K562 (cell line): ENCODE results near the gene SLC27A4.

Experiments
- CLOCK ChIP-seq: fragments of 250-450 bp; sonication (Bioruptor Pico); IDR thresholded peaks from 2 replicates; pipeline ENCODE4 v1.4.0; 2020; ENCODE audit warnings: mild to moderate bottlenecking, moderate library complexity, borderline replicate concordance
- CTCF ChIP-seq, 3 experiments: IDR thresholded peaks in 2 of 3; conservative IDR thresholded peaks in 1 of 3; 2 replicates each; pipeline ENCODE4 v1.5.1; 2011 to 2012; ENCODE audit warnings: low read length in 3 of 3, mild to moderate bottlenecking in 3 of 3, control low read depth in 2 of 3, improper control_type of control experiment in 1 of 3, inconsistent platforms in 1 of 3, low read depth in 1 of 3, mixed read lengths in 1 of 3, moderate library complexity in 1 of 3; ENCODE audit not compliant: insufficient read depth in 2 of 3
- EGR1 ChIP-seq: fragments of 450-650 bp; conservative IDR thresholded peaks from 2 replicates; pipeline ENCODE4 v1.6.1; 2017; ENCODE audit warnings: mild to moderate bottlenecking
- ERF ChIP-seq: fragments of 450-650 bp; formaldehyde crosslinking; IDR thresholded peaks from 2 replicates; pipeline ENCODE4 v1.4.0; 2020; ENCODE audit warnings: mild to moderate bottlenecking, mixed read lengths
- EZH2 ChIP-seq: IDR thresholded peaks from 2 replicates; pipeline ENCODE4 v1.6.1; 2012; ENCODE audit warnings: low read depth, mild to moderate bottlenecking, inconsistent platforms, low read length, borderline replicate concordance
- NR0B1 ChIP-seq: fragments of 450-650 bp; IDR thresholded peaks from one replicate; pipeline ENCODE4 v1.6.1; 2018; ENCODE audit warnings: mild to moderate bottlenecking, moderate library complexity; ENCODE audit not compliant: partially characterized antibody
- PATZ1 ChIP-seq: fragments of 250-450 bp; sonication (Bioruptor Pico); IDR thresholded peaks from 2 replicates; pipeline ENCODE4 v1.5.0; 2020; ENCODE audit warnings: mild to moderate bottlenecking, borderline replicate concordance
- POLR2AphosphoS5 ChIP-seq: IDR thresholded peaks from 2 replicates; pipeline ENCODE4 v1.6.1; 2011; ENCODE audit warnings: mild to moderate bottlenecking, low read depth, low read length, moderate library complexity; ENCODE audit not compliant: control insufficient read depth, insufficient read depth
- YBX1 ChIP-seq: fragments of 450-650 bp; IDR thresholded peaks from 2 replicates; pipeline ENCODE4 v1.7.1; 2016; ENCODE audit warnings: mild to moderate bottlenecking
- ZHX1 ChIP-seq: fragments of 150-350 bp; conservative IDR thresholded peaks from 2 replicates; pipeline ENCODE4 v1.6.1; 2014; ENCODE audit warnings: low read length
- ZNF318 ChIP-seq, 2 experiments: fragments of 450-650 bp; IDR thresholded peaks; 2 replicates each; pipeline ENCODE4 v1.6.1; 2016; ENCODE audit warnings: mild to moderate bottlenecking in 2 of 2, borderline replicate concordance in 1 of 2, low read depth in 1 of 2, moderate library complexity in 1 of 2

- TF ChIP-seq CTCF (IDR thresholded peaks at IDR 0.05 in 2 of 3, conservative IDR thresholded peaks at IDR 0.05 in 1 of 3; ENCODE audit: insufficient read depth in 2 of 3, low read depth in 1 of 3, low read length in 3 of 3) (no peak), ZHX1 (no peak), POLR2AphosphoS5 (no peak), CLOCK (CRISPR knock-in tag) (no peak), ERF (CRISPR knock-in tag) (no peak), NR0B1 (no peak), ZNF318 (IDR thresholded peaks at IDR 0.05; ENCODE audit: borderline replicate concordance in 1 of 2, low read depth in 1 of 2) (no peak), EZH2 (no peak), YBX1 (no peak), PATZ1 (no peak), EGR1 (no peak)
These were observed 25.6 kb upstream of the SLC27A4 start for GRCh38 chr9:128314697-128315096.
